ENCODE measurements around the gene FRMD4A.
A peak's percentile ranks its signal among the peaks of the same experiment; 100 is the strongest.
"Not testable (repeated sequence)": the region's sequence is repeated elsewhere in the genome, so short reads cannot be mapped to it uniquely, and the experiment has no call there.

FRMD4A gene

GRCh38 chr10:13795653-13796555 lies 534.8 kb downstream of the FRMD4A start:
- DNase-seq: no peak

- DNase-seq: no peak
Observed at GRCh38 chr10:13794992-13795612, 535.6 kb downstream of the FRMD4A start.

GRCh38 chr10:13792006-13792405 lies 538.7 kb downstream of the FRMD4A start:
- no peak for DNase-seq

GRCh38 chr10:13791483-13791882 lies 539.2 kb downstream of the FRMD4A start:
- DNase-seq: no peak

GRCh38 chr10:13790196-13790595 lies 540.5 kb downstream of the FRMD4A start:
- no peak for DNase-seq

- no peak for DNase-seq
Observed at GRCh38 chr10:13789448-13789829, 541.3 kb downstream of the FRMD4A start.

GRCh38 chr10:13788711-13789447 lies 541.8 kb downstream of the FRMD4A start:
- no peak for DNase-seq

GRCh38 chr10:13788320-13788600 lies 542.5 kb downstream of the FRMD4A start:
- DNase-seq: no peak

GRCh38 chr10:13787015-13787421 lies 543.7 kb downstream of the FRMD4A start:
- peak; percentile 75 for DNase-seq

GRCh38 chr10:13784067-13784466 lies 546.7 kb downstream of the FRMD4A start:
- DNase-seq: peak; percentile 15

GRCh38 chr10:13779748-13780147 lies 551.0 kb downstream of the FRMD4A start:
- DNase-seq: no peak

GRCh38 chr10:13778693-13778960 lies 552.1 kb downstream of the FRMD4A start:
- not testable (repeated sequence) for DNase-seq

- no peak for DNase-seq
Observed at GRCh38 chr10:13776861-13777311, 553.8 kb downstream of the FRMD4A start.

GRCh38 chr10:13775786-13776775 lies 554.6 kb downstream of the FRMD4A start:
- no peak for DNase-seq

- DNase-seq: no peak
Observed at GRCh38 chr10:13774303-13774893, 556.3 kb downstream of the FRMD4A start.

- no peak for DNase-seq
Observed at GRCh38 chr10:13773496-13774170, 557.1 kb downstream of the FRMD4A start.

- DNase-seq: no peak
Observed at GRCh38 chr10:13773043-13773442, 557.7 kb downstream of the FRMD4A start.

- DNase-seq: no peak
Observed at GRCh38 chr10:13771992-13772391, 558.7 kb downstream of the FRMD4A start.

GRCh38 chr10:13770760-13771493 lies 559.8 kb downstream of the FRMD4A start:
- DNase-seq: no peak

GRCh38 chr10:13769946-13770345 lies 560.8 kb downstream of the FRMD4A start:
- DNase-seq: no peak

GRCh38 chr10:13767676-13768178 lies 563.0 kb downstream of the FRMD4A start:
- no peak for DNase-seq

Measured in activated naive CD4-positive, alpha-beta T cell treated with Interleukin-2 at 50 U/mL for 16 hours (primary cell).